ENCODE results near the gene LILRA6.
"Not testable (repeated sequence)": the region's sequence is repeated elsewhere in the genome, so short reads cannot be mapped to it uniquely, and the experiment has no call there.

DNA sequence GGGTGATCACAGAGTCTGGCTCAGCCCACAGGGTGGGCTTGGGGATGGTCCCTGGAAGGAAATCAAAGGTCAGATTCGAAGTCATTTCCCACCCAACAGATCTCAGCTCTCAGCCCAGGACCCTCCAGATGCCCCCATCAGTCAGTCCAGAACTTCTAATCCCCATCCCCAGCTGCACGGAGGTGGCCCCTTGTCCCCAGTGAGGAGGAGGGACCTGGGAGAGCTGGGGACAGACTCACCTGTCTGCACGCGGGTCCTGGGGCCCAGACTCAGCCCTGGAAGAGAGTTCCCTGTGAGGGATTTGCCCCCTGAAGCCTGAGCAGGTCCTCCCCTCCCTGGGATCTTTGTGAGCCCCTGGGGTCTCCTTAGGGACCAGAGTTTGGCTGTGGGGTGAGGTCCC, 37.4 kb upstream of the LILRA6 start:
- not testable (repeated sequence) for TF ChIP-seq STAG1 (CRISPR knock-in tag; IDR thresholded peaks at IDR 0.05); NCOA2 (CRISPR knock-in tag; IDR thresholded peaks at IDR 0.05); ZNF484 (CRISPR knock-in tag; IDR thresholded peaks at IDR 0.05; ENCODE audit: borderline replicate concordance, low read depth); TARDBP (CRISPR knock-in tag; IDR thresholded peaks at IDR 0.05); POLR2AphosphoS2 (IDR thresholded peaks at IDR 0.05; ENCODE audit: low read depth, low read length); NPAS2 (CRISPR knock-in tag; IDR thresholded peaks at IDR 0.05; ENCODE audit: borderline replicate concordance); ZNF761 (CRISPR knock-in tag; conservative IDR thresholded peaks at IDR 0.05); AHR (CRISPR knock-in tag; IDR thresholded peaks at IDR 0.05); POLR2A (IDR thresholded peaks at IDR 0.05; ENCODE audit: insufficient read depth in 1 of 2, low read depth in 2 of 2, low read length in 2 of 2); ZNF510 (CRISPR knock-in tag; IDR thresholded peaks at IDR 0.05; ENCODE audit: low read depth); ZNF629 (CRISPR knock-in tag; conservative IDR thresholded peaks at IDR 0.05); KMT2A (CRISPR knock-in tag; IDR thresholded peaks at IDR 0.05)
- TF ChIP-seq, protein P1, sequence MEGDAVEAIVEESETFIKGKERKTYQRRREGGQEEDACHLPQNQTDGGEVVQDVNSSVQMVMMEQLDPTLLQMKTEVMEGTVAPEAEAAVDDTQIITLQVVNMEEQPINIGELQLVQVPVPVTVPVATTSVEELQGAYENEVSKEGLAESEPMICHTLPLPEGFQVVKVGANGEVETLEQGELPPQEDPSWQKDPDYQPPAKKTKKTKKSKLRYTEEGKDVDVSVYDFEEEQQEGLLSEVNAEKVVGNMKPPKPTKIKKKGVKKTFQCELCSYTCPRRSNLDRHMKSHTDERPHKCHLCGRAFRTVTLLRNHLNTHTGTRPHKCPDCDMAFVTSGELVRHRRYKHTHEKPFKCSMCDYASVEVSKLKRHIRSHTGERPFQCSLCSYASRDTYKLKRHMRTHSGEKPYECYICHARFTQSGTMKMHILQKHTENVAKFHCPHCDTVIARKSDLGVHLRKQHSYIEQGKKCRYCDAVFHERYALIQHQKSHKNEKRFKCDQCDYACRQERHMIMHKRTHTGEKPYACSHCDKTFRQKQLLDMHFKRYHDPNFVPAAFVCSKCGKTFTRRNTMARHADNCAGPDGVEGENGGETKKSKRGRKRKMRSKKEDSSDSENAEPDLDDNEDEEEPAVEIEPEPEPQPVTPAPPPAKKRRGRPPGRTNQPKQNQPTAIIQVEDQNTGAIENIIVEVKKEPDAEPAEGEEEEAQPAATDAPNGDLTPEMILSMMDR (CRISPR knock-in tag; IDR thresholded peaks at IDR 0.05) = not testable (repeated sequence)
- TF ChIP-seq, protein P2, sequence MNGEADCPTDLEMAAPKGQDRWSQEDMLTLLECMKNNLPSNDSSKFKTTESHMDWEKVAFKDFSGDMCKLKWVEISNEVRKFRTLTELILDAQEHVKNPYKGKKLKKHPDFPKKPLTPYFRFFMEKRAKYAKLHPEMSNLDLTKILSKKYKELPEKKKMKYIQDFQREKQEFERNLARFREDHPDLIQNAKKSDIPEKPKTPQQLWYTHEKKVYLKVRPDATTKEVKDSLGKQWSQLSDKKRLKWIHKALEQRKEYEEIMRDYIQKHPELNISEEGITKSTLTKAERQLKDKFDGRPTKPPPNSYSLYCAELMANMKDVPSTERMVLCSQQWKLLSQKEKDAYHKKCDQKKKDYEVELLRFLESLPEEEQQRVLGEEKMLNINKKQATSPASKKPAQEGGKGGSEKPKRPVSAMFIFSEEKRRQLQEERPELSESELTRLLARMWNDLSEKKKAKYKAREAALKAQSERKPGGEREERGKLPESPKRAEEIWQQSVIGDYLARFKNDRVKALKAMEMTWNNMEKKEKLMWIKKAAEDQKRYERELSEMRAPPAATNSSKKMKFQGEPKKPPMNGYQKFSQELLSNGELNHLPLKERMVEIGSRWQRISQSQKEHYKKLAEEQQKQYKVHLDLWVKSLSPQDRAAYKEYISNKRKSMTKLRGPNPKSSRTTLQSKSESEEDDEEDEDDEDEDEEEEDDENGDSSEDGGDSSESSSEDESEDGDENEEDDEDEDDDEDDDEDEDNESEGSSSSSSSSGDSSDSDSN (CRISPR knock-in tag; IDR thresholded peaks at IDR 0.05) = not testable (repeated sequence)

Measured in HepG2 (cell line).